Loucy (cell line): ENCODE measurements around the gene GPC4.

Source experiments
- EZH2phosphoT487 ChIP-seq: fragments of 200-600 bp; IDR thresholded peaks from 2 replicates; pipeline ENCODE4 v1.6.1; 2018; ENCODE audit warnings: antibody characterized with exemption, mild to moderate bottlenecking, moderate library complexity, borderline replicate concordance
- TF ChIP-seq, protein P1 (sequence below): fragments of 200-600 bp; sonication (generic); conservative IDR thresholded peaks from 2 replicates; pipeline ENCODE4 v1.5.1; 2014; ENCODE audit warnings: mild to moderate bottlenecking, antibody characterized with exemption, low read length

DNA sequence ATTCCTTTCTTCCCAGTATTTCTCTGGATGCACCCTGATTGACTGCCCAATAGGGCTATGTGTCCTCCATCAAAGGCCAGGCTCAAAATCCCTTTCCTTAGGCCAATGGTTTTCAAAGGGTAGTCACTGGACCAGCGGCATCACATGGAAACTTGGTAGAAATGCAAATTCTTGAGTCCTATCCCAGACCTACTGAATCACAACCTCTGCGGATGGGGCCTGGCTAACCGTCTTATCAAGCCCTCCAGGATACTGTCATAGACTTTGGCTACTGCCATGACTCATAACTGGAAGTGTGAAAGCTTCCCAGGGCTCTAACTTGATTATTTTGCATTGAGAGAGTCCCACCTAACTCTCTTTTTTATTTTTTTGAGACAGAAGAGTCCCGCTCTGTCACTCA, 125.2 kb downstream of the GPC4 start:
- TF ChIP-seq, protein P1, sequence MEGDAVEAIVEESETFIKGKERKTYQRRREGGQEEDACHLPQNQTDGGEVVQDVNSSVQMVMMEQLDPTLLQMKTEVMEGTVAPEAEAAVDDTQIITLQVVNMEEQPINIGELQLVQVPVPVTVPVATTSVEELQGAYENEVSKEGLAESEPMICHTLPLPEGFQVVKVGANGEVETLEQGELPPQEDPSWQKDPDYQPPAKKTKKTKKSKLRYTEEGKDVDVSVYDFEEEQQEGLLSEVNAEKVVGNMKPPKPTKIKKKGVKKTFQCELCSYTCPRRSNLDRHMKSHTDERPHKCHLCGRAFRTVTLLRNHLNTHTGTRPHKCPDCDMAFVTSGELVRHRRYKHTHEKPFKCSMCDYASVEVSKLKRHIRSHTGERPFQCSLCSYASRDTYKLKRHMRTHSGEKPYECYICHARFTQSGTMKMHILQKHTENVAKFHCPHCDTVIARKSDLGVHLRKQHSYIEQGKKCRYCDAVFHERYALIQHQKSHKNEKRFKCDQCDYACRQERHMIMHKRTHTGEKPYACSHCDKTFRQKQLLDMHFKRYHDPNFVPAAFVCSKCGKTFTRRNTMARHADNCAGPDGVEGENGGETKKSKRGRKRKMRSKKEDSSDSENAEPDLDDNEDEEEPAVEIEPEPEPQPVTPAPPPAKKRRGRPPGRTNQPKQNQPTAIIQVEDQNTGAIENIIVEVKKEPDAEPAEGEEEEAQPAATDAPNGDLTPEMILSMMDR = no peak
- no peak for TF ChIP-seq EZH2phosphoT487
